Measurements from ENCODE around the gene CALM1. TPM values are rescaled to one million over a fixed set of nuclear protein-coding genes. Genes with fewer than 3 reads are reported as not detected.

CALM1 gene
- total RNA-seq, 1 experiment from 2014 or later, result 410 TPM

DNA sequence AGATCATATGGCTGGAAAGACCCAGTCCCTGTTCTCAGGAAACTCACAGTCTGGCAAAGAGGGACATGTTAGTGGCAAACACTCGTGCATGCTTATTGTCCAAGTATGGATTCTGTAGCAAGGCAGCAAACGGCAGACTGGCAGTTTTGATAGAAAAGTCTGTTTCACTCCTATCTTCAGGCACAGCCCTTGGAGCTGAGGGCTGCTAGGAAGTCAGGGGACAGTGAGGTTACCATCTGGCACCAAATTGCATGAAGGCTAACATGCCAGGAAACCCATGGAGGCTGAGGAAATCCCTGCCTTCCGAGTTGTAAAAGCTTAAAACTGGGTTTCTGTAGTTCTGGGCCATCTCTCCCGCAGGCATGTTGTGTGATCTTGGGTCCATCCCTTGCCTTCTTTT, 32.9 kb downstream of the CALM1 start:
- Histone ChIP-seq H3K4me3 (ENCODE audit: insufficient read depth, low read depth, low read length) (no peak overlapping the region), H3K27me3 (ENCODE audit: control insufficient read depth, insufficient read depth, low read length) (no peaks in the 10 kb centered on the region), H3K36me3 (replicated peaks; ENCODE audit: control insufficient read depth, insufficient read depth, low read length) (no peaks in the 10 kb centered on the region)
- no peak for DNase-seq

- no peaks in the 10 kb centered on the region for H3K36me3 ChIP-seq (replicated peaks; ENCODE audit: control insufficient read depth, insufficient read depth, low read length)
- no peaks in the 10 kb centered on the region for H3K27me3 ChIP-seq (ENCODE audit: control insufficient read depth, insufficient read depth, low read length)
- peak; percentile 5 for DNase-seq
- H3K4me3 ChIP-seq (ENCODE audit: insufficient read depth, low read depth, low read length), result no peak overlapping the region
These were observed 37.7 kb downstream of the CALM1 start for GRCh38 chr14:90434370-90435020.

GRCh38 chr14:90438841-90439240, 42.0 kb downstream of the CALM1 start:
- H3K27me3 ChIP-seq (ENCODE audit: control insufficient read depth, insufficient read depth, low read length), result no peaks in the 10 kb centered on the region
- H3K36me3 ChIP-seq (replicated peaks; ENCODE audit: control insufficient read depth, insufficient read depth, low read length), result no peaks in the 10 kb centered on the region
- DNase-seq, result no peak
- H3K4me3 ChIP-seq (ENCODE audit: insufficient read depth, low read depth, low read length), result no peak overlapping the region

GRCh38 chr14:90440021-90440451, 43.2 kb downstream of the CALM1 start:
- peak; percentile 60 for DNase-seq
- Histone ChIP-seq H3K27me3 (ENCODE audit: control insufficient read depth, insufficient read depth, low read length) (no peaks in the 10 kb centered on the region), H3K4me3 (ENCODE audit: insufficient read depth, low read depth, low read length) (no peak overlapping the region), H3K36me3 (replicated peaks; ENCODE audit: control insufficient read depth, insufficient read depth, low read length) (no peaks in the 10 kb centered on the region)

DNA sequence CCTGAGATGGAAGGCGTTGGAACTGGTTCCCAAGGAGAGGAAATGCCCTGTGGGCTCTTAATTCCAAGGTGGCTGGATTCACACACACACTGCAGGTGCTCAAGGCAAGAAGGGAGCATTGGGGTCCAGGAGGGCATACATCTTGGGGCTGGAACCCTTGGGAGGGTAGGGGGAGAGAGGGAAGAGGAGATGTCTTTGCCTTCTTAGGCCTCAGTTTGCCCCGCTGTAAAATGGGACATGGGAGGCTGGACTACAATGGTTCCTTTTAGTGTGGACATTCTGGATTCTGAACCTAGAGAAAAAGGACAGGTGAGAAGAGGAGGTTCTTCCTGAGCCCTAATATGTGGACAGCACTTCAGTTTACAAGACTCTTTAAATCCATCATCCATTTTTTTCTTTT, 43.8 kb downstream of the CALM1 start:
- no peak overlapping the region for H3K4me3 ChIP-seq (ENCODE audit: insufficient read depth, low read depth, low read length)
- H3K36me3 ChIP-seq (replicated peaks; ENCODE audit: control insufficient read depth, insufficient read depth, low read length), result no peaks in the 10 kb centered on the region
- no peaks in the 10 kb centered on the region for H3K27me3 ChIP-seq (ENCODE audit: control insufficient read depth, insufficient read depth, low read length)
- DNase-seq, result no peak

DNA sequence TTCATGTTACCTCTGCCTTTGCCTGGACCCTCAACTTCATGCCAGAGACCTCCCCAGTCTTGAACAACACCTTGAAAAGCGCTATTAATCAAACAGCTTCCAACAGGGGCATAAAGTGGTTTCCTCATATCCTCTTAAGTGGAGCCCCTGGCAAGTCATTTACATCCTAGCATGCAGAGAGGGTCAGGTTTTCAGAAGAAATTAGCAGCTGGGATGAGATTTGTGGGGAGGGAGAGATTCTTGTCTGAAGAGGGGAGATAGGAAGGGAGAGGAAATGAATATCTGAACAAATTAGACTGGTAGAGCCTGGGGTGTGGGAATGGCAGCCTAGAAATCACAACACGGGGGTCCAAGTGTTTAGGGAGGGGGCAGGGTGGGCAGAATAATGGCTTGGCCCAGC, 45.6 kb downstream of the CALM1 start:
- DNase-seq, result no peak
- Histone ChIP-seq H3K36me3 (replicated peaks; ENCODE audit: control insufficient read depth, insufficient read depth, low read length) (no peaks in the 10 kb centered on the region), H3K4me3 (ENCODE audit: insufficient read depth, low read depth, low read length) (no peak overlapping the region), H3K27me3 (ENCODE audit: control insufficient read depth, insufficient read depth, low read length) (no peaks in the 10 kb centered on the region)

GRCh38 chr14:90443161-90444076, 46.6 kb downstream of the CALM1 start:
- no peaks in the 10 kb centered on the region for H3K27me3 ChIP-seq (ENCODE audit: control insufficient read depth, insufficient read depth, low read length)
- H3K4me3 ChIP-seq (ENCODE audit: insufficient read depth, low read depth, low read length), result no peak overlapping the region
- DNase-seq, result no peak
- no peaks in the 10 kb centered on the region for H3K36me3 ChIP-seq (replicated peaks; ENCODE audit: control insufficient read depth, insufficient read depth, low read length)

GRCh38 chr14:90444077-90444696, 47.4 kb downstream of the CALM1 start:
- DNase-seq, result no peak
- Histone ChIP-seq H3K4me3 (ENCODE audit: insufficient read depth, low read depth, low read length) (no peak overlapping the region), H3K27me3 (ENCODE audit: control insufficient read depth, insufficient read depth, low read length) (no peaks in the 10 kb centered on the region), H3K36me3 (replicated peaks; ENCODE audit: control insufficient read depth, insufficient read depth, low read length) (no peaks in the 10 kb centered on the region)

DNA sequence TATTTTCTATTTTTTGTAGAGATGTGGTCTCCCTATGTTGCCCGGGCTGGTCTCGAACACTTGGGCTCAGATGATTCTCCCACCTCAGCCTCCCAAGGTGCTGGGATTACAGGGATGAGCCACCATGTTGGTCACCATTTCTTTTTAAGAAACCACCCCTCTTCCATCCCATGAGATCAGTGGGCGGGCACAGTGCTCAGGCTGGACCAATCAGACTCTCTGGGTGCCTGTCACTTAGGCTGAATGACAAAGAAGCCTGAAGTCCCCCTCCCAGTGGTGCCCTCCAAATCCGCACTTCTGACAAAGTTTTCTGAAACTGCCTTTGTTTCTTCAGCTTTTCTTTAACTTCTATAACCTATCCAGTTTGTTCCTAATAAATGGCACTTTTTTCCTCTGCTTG, 48.2 kb downstream of the CALM1 start:
- Histone ChIP-seq H3K27me3 (ENCODE audit: control insufficient read depth, insufficient read depth, low read length) (no peaks in the 10 kb centered on the region), H3K36me3 (replicated peaks; ENCODE audit: control insufficient read depth, insufficient read depth, low read length) (no peaks in the 10 kb centered on the region), H3K4me3 (ENCODE audit: insufficient read depth, low read depth, low read length) (no peak overlapping the region)
- peak; percentile 79 for DNase-seq

- no peak for DNase-seq
- Histone ChIP-seq H3K36me3 (replicated peaks; ENCODE audit: control insufficient read depth, insufficient read depth, low read length) (no peaks in the 10 kb centered on the region), H3K4me3 (ENCODE audit: insufficient read depth, low read depth, low read length) (no peak overlapping the region), H3K27me3 (ENCODE audit: control insufficient read depth, insufficient read depth, low read length) (no peaks in the 10 kb centered on the region)
These were observed 49.6 kb downstream of the CALM1 start for GRCh38 chr14:90446405-90446804.

DNA sequence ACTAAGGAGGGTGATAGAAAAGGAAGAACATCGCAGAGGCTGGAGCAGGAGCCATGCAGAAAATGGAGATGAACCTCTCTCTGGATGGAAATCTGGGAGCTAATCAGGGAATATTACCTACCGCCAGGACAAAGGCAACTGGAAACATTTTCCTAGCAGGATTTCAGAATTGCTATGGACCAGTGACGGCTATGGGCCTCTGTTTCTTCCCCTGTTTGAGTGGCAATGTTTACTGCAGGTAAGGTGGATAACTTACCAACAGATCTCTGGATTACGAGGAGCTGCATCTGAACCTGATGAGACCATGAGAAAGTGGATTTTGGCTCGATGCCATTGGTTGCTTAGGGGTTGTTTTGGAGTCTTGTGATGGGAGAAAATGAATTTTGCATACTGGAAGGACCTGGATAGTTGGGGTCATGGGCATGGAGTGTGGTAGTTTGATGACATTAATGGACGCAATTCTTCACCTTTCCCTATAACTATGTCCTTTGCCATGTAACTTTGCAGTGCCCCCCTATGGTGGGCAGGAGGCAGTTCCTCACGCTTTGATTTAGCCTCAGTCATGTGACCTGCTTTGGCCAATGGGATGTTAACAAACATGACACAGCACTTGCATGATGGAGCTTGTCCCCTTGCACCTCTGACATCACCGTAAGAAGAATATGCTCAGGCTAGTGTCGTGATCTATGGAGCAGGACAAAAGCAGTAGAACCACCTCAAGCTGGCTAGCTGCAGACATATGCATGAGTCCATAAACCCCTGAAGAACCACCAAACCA, 51.1 kb downstream of the CALM1 start:
- DNase-seq, result no peak
- Histone ChIP-seq H3K36me3 (replicated peaks; ENCODE audit: control insufficient read depth, insufficient read depth, low read length) (no peaks in the 10 kb centered on the region), H3K4me3 (ENCODE audit: insufficient read depth, low read depth, low read length) (no peak overlapping the region), H3K27me3 (ENCODE audit: control insufficient read depth, insufficient read depth, low read length) (no peaks in the 10 kb centered on the region)

- Histone ChIP-seq H3K4me3 (ENCODE audit: insufficient read depth, low read depth, low read length) (no peak overlapping the region), H3K36me3 (replicated peaks; ENCODE audit: control insufficient read depth, insufficient read depth, low read length) (no peaks in the 10 kb centered on the region)
- DNase-seq, result no peak
These were observed 52.6 kb downstream of the CALM1 start for GRCh38 chr14:90449411-90449810.

DNA sequence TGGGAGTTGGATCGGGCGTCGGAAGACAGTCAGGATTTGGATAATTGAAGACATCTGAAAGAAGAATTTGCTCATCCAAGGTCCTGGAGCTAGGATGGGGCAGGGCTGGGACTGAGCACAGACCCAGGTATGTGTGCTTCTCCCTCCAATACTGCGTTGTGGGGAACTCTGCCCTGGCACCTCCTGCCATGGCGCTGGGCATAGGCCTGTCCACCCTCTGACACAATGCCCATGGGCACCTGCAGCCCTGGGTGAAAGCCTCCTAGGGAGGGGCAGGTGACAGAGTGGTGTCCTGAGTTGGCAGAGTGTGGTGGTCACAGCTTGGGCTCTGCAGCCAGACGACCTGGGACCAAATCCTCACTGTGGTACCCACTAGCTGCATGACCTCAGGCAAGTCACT, 53.3 kb downstream of the CALM1 start:
- no peak for DNase-seq
- no peak overlapping the region for H3K4me3 ChIP-seq (ENCODE audit: insufficient read depth, low read depth, low read length)
- no peaks in the 10 kb centered on the region for H3K36me3 ChIP-seq (replicated peaks; ENCODE audit: control insufficient read depth, insufficient read depth, low read length)
- H3K27me3 ChIP-seq (ENCODE audit: control insufficient read depth, insufficient read depth, low read length), result no peaks in the 10 kb centered on the region

More at GRCh38 chr14:90449411-90449810, 52.6 kb downstream of the CALM1 start:
- no peaks in the 10 kb centered on the region for H3K27me3 ChIP-seq (ENCODE audit: control insufficient read depth, insufficient read depth, low read length)

GRCh38 chr14:90450667-90451066, 53.8 kb downstream of the CALM1 start:
- no peak for DNase-seq

More at GRCh38 chr14:90450667-90451066, 53.8 kb downstream of the CALM1 start:
- H3K36me3 ChIP-seq (replicated peaks; ENCODE audit: control insufficient read depth, insufficient read depth, low read length), result no peaks in the 10 kb centered on the region
- no peak overlapping the region for H3K4me3 ChIP-seq (ENCODE audit: insufficient read depth, low read depth, low read length)
- H3K27me3 ChIP-seq (ENCODE audit: control insufficient read depth, insufficient read depth, low read length), result no peaks in the 10 kb centered on the region

Data from H7 (cell line).